Measurements from ENCODE around the gene TMEM242.
A peak's percentile ranks its signal among the peaks of the same experiment; 100 is the strongest.

TMEM242 gene

DNA sequence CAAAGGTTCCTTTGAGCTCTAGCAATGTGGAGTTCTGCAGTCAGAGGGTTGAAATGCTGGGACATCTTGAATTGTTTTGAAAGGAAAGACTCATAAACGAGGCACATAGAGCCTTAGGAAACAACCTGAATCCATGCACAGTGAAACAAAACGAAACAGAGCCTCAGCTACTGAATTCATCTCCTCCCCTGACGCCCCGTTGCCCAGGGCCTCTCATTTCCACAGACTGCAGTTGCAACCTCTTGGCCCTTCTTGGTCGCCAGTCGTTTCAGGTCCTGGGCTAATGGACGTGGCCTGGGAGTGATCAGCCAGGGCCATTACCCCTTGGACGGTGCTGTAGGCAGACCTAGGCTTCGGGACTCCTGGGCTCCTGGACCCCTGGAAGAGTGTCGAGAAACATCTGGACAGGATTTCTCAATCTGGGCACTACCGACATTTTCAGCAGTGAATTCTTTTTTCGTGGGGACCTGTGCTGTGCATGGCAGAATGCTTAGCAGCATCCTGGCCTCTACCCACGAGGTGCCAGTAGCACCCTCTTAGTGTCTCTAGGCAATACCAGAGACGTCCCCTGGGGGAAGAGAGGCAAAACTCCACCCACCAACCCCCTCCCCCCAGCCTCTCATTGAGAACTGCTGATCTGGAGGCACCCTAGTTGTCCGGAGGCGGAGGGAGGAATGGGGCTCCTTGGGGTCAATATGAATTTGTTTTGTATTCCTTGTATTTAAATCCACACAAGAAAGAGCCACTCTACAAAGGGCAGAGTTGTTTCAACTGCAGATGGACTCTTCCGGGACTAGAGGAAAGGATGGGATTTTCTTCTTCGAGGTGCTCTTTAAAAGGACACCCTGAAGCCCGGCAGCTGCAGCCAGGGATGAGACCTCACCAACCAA, 50.2 kb downstream of the TMEM242 start:
- H3K27me3 ChIP-seq: peaks cover 0 to 6% (median 0%) of the 10 kb centered on the region in 11 experiments; a peak in 2 of 22 replicates
- peak overlapping the region in 8 of 10 experiments; percentile 70 to 84 (median 75); a peak in 11 of 20 replicates for H3K4me3 ChIP-seq
- H3K4me2 ChIP-seq: peak overlapping the region; percentile 83 to 98 (median 92)

DNA sequence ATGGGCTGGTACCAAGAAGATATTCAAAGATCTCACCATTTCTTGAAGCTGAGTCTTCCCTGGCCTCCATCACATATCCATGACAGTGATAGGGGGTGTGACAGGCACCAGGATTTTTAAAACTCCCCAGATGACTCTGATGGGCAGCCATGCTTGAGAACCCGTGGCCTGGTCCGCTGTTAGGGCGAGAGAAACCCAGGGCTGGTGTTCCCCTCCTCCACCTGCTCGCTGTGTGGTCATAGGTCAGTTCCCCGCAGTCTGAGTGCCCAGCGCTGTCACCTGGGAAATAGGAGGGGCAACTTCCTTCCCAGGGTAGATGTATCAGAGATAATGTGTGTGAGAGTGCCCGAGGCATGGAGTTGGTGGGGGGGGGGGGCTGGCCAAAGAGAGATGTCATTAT, 50.9 kb downstream of the TMEM242 start:
- Histone ChIP-seq H3K4me3 (no peak overlapping the region), H3K27me3 (peaks cover 0 to 6% (median 0%) of the 10 kb centered on the region in 11 experiments; a peak in 2 of 22 replicates), H3K4me1 (peaks cover 7 to 45% (median 30%) of the 10 kb centered on the region in 10 experiments; a peak in 18 of 20 replicates), H3K9me3 (replicated peaks in 1 of 11) (peaks cover 0 to 9% (median 6%) of the 10 kb centered on the region in 11 experiments; a peak in 10 of 22 replicates), H3K27ac (no peak overlapping the region), H3K36me3 (no peaks in the 10 kb centered on the region), H4K20me1 (no peaks in the 10 kb centered on the region), H3K9ac (no peak overlapping the region), H3K4me2 (peak overlapping the region in 2 of 11 experiments; percentile 11 to 85; a peak in 1 of 22 replicates)
- no peak for TF ChIP-seq Cebpa-rat (IDR thresholded peaks at IDR 0.05)

More for the DNA sequence above, 50.2 kb downstream of the TMEM242 start:
- H3K9me3 ChIP-seq (replicated peaks in 1 of 11): peaks cover 0 to 9% (median 6%) of the 10 kb centered on the region in 11 experiments; a peak in 10 of 22 replicates
- no peaks in the 10 kb centered on the region for H4K20me1 ChIP-seq
- no peak for TF ChIP-seq Cebpa-rat (IDR thresholded peaks at IDR 0.05)
- H3K4me1 ChIP-seq: peaks cover 7 to 45% (median 31%) of the 10 kb centered on the region in 10 experiments; a peak in 18 of 20 replicates
- H3K9ac ChIP-seq: peak overlapping the region in 4 of 11 experiments; percentile 82 to 85 (median 84); a peak in 4 of 22 replicates
- H3K36me3 ChIP-seq: no peaks in the 10 kb centered on the region
- H3K27ac ChIP-seq: peak overlapping the region in 1 of 11 experiments; percentile 78; a peak in 3 of 22 replicates

DNA sequence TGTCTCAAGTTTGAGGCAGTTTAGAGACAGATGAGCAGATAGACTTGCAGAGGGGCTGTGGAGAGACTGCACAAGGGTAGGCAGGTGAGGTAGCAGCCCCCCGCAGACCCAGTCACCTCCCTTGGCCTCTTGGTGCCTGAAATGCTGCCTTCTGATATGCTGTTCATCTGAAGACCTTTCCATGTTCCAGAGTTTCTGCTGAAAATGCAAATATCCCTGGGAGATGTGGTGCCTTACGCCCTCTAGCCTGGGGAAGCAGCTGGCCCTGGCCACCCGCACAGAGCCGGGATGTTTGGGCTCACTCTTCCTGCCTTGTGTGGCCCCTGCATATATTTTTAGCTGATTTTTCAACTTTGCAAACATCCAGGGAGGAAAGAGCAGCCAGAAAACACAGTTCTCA, 51.4 kb downstream of the TMEM242 start:
- H3K9ac ChIP-seq: no peak overlapping the region
- TF ChIP-seq Cebpa-rat (IDR thresholded peaks at IDR 0.05): no peak
- peaks cover 0 to 9% (median 6%) of the 10 kb centered on the region in 11 experiments; a peak in 10 of 22 replicates for H3K9me3 ChIP-seq (replicated peaks in 1 of 11)
- H3K27me3 ChIP-seq: peaks cover 0 to 6% (median 0%) of the 10 kb centered on the region in 11 experiments; a peak in 2 of 22 replicates
- no peaks in the 10 kb centered on the region for H4K20me1 ChIP-seq
- H3K4me1 ChIP-seq: peaks cover 7 to 40% (median 25%) of the 10 kb centered on the region in 10 experiments; a peak in 18 of 20 replicates
- no peak overlapping the region for H3K27ac ChIP-seq
- H3K36me3 ChIP-seq: no peaks in the 10 kb centered on the region
- no peak overlapping the region for H3K4me2 ChIP-seq
- no peak overlapping the region for H3K4me3 ChIP-seq

DNA sequence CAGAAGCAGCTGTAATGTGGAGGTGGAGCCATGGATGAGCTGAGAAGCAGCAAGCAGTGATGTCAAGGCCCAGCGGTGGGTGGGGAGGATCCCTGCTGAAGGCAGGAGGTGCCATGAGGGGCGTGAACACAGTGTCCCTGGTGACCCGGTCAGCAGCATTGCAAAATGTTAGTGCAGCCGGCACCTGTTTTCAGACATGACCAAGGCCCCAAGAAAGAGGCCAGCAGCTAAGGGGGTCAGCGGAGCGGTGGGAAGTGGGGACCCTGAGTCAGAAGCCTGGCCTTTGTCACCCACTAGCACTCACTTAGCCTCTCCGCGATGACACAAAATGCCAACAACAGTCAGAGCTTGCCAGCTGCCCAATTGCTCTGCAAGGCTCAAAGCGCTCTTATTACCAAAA, 51.9 kb downstream of the TMEM242 start:
- Histone ChIP-seq H3K4me1 (peaks cover 7 to 36% (median 21%) of the 10 kb centered on the region in 10 experiments; a peak in 18 of 20 replicates), H3K9me3 (replicated peaks in 1 of 11) (peaks cover 0 to 9% (median 6%) of the 10 kb centered on the region in 11 experiments; a peak in 10 of 22 replicates), H4K20me1 (no peaks in the 10 kb centered on the region), H3K4me2 (no peak overlapping the region), H3K9ac (no peak overlapping the region), H3K27me3 (peaks cover 0 to 6% (median 0%) of the 10 kb centered on the region in 11 experiments; a peak in 2 of 22 replicates), H3K36me3 (no peaks in the 10 kb centered on the region), H3K4me3 (no peak overlapping the region), H3K27ac (no peak overlapping the region)
- no peak for TF ChIP-seq Cebpa-rat (IDR thresholded peaks at IDR 0.05)

DNA sequence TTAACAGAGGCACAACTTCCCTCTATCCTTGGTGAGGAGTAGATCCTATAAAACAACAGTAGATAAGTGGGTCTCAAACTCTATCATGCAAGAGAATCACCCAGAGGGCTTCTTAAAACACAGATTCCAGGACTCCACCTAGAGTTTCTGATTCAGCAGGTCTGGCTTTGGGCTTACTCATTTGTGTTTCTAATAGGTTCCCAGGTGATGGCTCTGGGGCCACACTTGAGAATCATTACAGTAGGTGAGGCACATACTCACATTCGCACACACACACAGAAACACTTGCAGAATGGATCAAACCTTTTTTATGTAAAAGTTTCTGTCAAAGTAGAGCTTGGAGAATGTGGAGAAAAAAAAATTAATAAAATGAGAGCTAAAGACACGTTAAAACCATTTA, 52.4 kb downstream of the TMEM242 start:
- Histone ChIP-seq H3K4me2 (no peak overlapping the region), H3K9me3 (replicated peaks in 1 of 11) (peaks cover 0 to 9% (median 6%) of the 10 kb centered on the region in 11 experiments; a peak in 10 of 22 replicates), H3K36me3 (no peaks in the 10 kb centered on the region), H3K27me3 (peaks cover 0 to 6% (median 0%) of the 10 kb centered on the region in 11 experiments; a peak in 2 of 22 replicates), H3K4me3 (no peak overlapping the region), H3K27ac (no peak overlapping the region), H4K20me1 (no peaks in the 10 kb centered on the region), H3K4me1 (peaks cover 7 to 36% (median 21%) of the 10 kb centered on the region in 10 experiments; a peak in 18 of 20 replicates), H3K9ac (no peak overlapping the region)
- no peak for TF ChIP-seq Cebpa-rat (IDR thresholded peaks at IDR 0.05)

DNA sequence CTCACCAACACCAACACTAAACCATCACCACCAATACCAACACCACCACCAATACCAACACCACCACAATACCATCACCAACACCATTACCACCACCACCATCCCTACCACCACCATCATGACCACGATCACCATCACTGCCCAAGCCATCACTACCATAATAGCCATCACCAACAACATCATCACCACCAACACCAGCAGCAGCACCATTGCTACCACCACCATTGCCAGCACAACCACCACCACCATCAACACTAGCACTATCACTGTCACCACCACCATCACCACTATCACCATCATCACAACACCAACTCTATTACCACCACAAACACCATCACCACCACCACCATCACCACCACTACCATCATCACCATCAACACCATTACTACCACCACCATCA, 53.0 kb downstream of the TMEM242 start:
- Histone ChIP-seq H3K36me3 (no peaks in the 10 kb centered on the region), H3K9me3 (replicated peaks in 1 of 11) (peaks cover 0 to 9% (median 6%) of the 10 kb centered on the region in 11 experiments; a peak in 10 of 22 replicates), H3K27me3 (peaks cover 0 to 2% (median 0%) of the 10 kb centered on the region in 11 experiments; a peak in 2 of 22 replicates), H3K4me3 (no peak overlapping the region), H3K9ac (no peak overlapping the region), H4K20me1 (no peaks in the 10 kb centered on the region), H3K4me2 (no peak overlapping the region), H3K4me1 (peaks cover 7 to 31% (median 17%) of the 10 kb centered on the region in 10 experiments; a peak in 18 of 20 replicates), H3K27ac (no peak overlapping the region)
- TF ChIP-seq Cebpa-rat (IDR thresholded peaks at IDR 0.05): no peak

DNA sequence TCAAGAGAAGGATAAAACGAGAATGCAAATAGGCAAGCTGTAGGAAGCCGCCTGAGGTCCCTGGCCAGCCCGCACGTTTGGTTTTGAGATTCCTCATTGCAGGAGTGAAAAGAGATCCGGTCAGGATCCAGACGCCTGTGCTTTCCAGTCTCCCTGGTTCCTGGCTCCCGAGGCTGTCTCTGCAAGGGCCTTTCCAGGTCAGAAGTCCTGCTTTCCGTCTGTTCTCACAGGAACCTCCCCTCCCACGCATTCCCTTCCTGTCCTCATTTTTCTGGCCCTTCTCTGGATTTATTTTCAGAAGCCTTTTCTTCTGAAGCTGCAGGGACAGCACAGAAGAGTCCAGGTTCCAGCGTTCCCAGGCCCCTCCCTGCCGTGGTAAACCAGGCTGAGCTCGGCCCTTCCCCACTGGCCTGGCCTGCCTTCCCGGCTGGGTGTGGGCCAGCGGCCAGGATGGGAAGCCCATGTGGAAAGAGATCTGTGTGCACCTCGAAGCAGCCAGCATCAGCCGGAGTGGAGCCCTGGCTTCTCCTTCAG, 54.0 kb downstream of the TMEM242 start:
- H3K4me1 ChIP-seq: peaks cover 7 to 25% (median 13%) of the 10 kb centered on the region in 10 experiments; a peak in 17 of 20 replicates
- no peak overlapping the region for H3K27ac ChIP-seq
- no peaks in the 10 kb centered on the region for H4K20me1 ChIP-seq
- H3K27me3 ChIP-seq: no peaks in the 10 kb centered on the region
- no peak overlapping the region for H3K4me3 ChIP-seq
- no peak overlapping the region for H3K4me2 ChIP-seq
- H3K9ac ChIP-seq: no peak overlapping the region
- no peaks in the 10 kb centered on the region for H3K36me3 ChIP-seq
- TF ChIP-seq Cebpa-rat (IDR thresholded peaks at IDR 0.05): no peak
- peaks cover 0 to 9% (median 6%) of the 10 kb centered on the region in 11 experiments; a peak in 10 of 22 replicates for H3K9me3 ChIP-seq (replicated peaks in 1 of 11)

DNA sequence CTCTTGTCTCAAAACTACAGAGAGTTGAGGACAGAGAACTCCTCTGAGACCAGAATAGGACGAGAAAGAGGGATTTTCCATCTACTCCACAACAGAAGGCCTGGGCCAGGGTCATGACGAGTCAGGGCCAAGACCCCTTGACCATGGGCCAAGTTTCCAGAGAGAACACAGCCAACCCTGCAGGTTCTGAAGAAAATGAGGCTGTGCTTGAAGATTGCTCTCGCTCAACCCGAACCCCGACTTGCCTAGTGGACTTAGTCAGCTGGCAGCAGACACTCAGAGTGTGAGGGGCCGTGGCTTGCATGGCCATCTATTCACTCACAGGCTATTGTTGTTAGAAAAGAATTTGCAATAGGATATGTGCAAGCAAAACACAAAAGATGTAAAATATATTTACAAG, 54.5 kb downstream of the TMEM242 start:
- no peaks in the 10 kb centered on the region for H3K36me3 ChIP-seq
- TF ChIP-seq Cebpa-rat (IDR thresholded peaks at IDR 0.05): no peak
- no peaks in the 10 kb centered on the region for H3K27me3 ChIP-seq
- no peak overlapping the region for H3K4me3 ChIP-seq
- peaks cover 5 to 20% (median 9%) of the 10 kb centered on the region in 10 experiments; a peak in 17 of 20 replicates for H3K4me1 ChIP-seq
- H4K20me1 ChIP-seq: no peaks in the 10 kb centered on the region
- no peak overlapping the region for H3K4me2 ChIP-seq
- H3K27ac ChIP-seq: no peak overlapping the region
- H3K9me3 ChIP-seq (replicated peaks in 1 of 11): peaks cover 0 to 9% (median 6%) of the 10 kb centered on the region in 11 experiments; a peak in 10 of 22 replicates
- no peak overlapping the region for H3K9ac ChIP-seq

DNA sequence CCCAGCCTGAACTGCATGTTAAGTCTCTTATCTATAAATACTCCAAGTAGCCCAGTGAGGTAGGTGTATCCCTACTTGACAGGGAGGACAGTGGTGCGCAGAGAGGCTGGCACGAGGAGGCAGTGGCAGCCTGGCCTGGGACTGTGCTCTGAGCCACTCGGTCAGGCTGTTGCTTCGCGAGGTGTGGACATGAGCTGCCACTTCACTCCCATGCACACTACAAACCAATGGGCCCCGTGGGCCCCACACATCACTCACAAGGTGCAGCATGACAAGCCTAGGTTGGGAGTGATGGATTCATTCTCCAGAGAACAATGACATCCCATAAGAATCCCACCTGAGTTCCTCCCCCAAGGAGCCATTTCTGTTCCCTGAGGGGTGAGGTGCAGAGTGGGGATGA, 54.9 kb downstream of the TMEM242 start:
- peaks cover under 1 to 16% (median 5%) of the 10 kb centered on the region in 10 experiments; a peak in 17 of 20 replicates for H3K4me1 ChIP-seq
- H3K27ac ChIP-seq: no peak overlapping the region
- H3K36me3 ChIP-seq: no peaks in the 10 kb centered on the region
- no peaks in the 10 kb centered on the region for H4K20me1 ChIP-seq
- no peak overlapping the region for H3K4me3 ChIP-seq
- H3K9me3 ChIP-seq (replicated peaks in 1 of 11): peaks cover 0 to 9% (median 6%) of the 10 kb centered on the region in 11 experiments; a peak in 10 of 22 replicates
- no peaks in the 10 kb centered on the region for H3K27me3 ChIP-seq
- H3K9ac ChIP-seq: no peak overlapping the region
- no peak overlapping the region for H3K4me2 ChIP-seq
- no peak for TF ChIP-seq Cebpa-rat (IDR thresholded peaks at IDR 0.05)

Measured in BLaER1 treated with 17β-estradiol and CSF1 and Interleukin-3, amounts not matched to agents 10 nM and 100 nM (cell line).